Activated T-cell treated with anti-CD3 and anti-CD28 coated beads, Interleukin-2, amount 50 U/mL, for 72 hours (primary cell): Measurements from ENCODE around the gene ADRM1. TPM values are rescaled to one million over a fixed set of nuclear protein-coding genes. Genes with fewer than 3 reads are reported as not detected.

ENCODE experiments used
- ATAC-seq, 2 donors: fragments of 150-1000 bp; cut with Tn5 transposase; replicated peaks in 1 of 2; 2 replicates each; pipeline ENCODE4 v1.10.0; 2021; ENCODE audit warnings: moderate library complexity in 2 of 2, mild to moderate bottlenecking in 1 of 2
- DNase-seq, 2 donors: peaks; one replicate each; pipeline ENCODE4 v3.0.0; 2021 to 2022; ENCODE audit warnings: mixed read lengths in 1 of 2
- H3K27ac Mint-ChIP-seq: one replicate; pipeline ENCODE4 v1.8.0; 2022; ENCODE audit warnings: mild to moderate bottlenecking, moderate library complexity, mixed read lengths
- H3K27me3 Mint-ChIP-seq: one replicate; pipeline ENCODE4 v1.8.0; 2022; ENCODE audit warnings: low read depth, mixed read lengths
- H3K36me3 Mint-ChIP-seq, 2 donors: one replicate each; pipeline ENCODE4 v1.8.0; 2022; ENCODE audit warnings: mixed read lengths in 2 of 2, mild to moderate bottlenecking in 1 of 2; ENCODE audit not compliant: insufficient read depth in 2 of 2
- H3K4me1 Mint-ChIP-seq: one replicate; pipeline ENCODE4 v1.8.0; 2022; ENCODE audit warnings: low read depth, mixed read lengths
- H3K4me3 Mint-ChIP-seq, 2 donors: one replicate each; pipeline ENCODE4 v1.8.0; 2022; ENCODE audit warnings: mild to moderate bottlenecking in 2 of 2, mixed read lengths in 2 of 2, moderate library complexity in 2 of 2
- H3K9me3 Mint-ChIP-seq, 2 donors: one replicate each; pipeline ENCODE4 v1.8.0; 2022; ENCODE audit warnings: mixed read lengths in 2 of 2
- total RNA-seq, 2 donors: library from RNA; stranded (reverse); gene quantifications; one replicate each; pipeline ENCODE4 v1.2.3, GENCODE V29; 2022

Gene ADRM1
- total RNA-seq, 2 donors from 2014 or later = 95.4 to 114 TPM

DNA sequence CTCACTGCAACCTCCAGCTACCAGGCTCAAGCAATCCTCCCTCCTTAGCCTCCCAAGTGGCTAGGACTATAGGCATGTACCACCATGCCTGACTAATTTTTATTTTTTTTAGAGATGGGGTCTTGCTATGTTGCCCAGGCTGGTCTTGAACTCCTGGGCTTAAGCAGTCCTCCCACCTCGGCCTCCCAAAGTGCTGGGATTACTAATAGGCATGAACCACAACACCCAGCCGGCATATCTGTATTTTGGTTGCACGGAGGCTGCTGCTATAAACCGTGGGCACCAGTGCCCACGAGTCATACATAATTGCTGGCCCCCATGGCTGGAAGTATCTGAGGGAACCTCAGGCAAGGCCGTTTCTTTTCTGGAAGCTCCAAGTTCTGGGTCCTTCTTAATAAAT is 18.3 kb upstream of the ADRM1 start:
- no peak for DNase-seq
- H3K4me1 Mint-ChIP-seq = no peaks in the 10 kb centered on the region
- no peak overlapping the region for H3K4me3 Mint-ChIP-seq
- no peaks in the 10 kb centered on the region for H3K27me3 Mint-ChIP-seq
- no peak overlapping the region for H3K27ac Mint-ChIP-seq
- no peaks in the 10 kb centered on the region for H3K9me3 Mint-ChIP-seq
- no peak for ATAC-seq
- peaks cover 2 to 8% of the 10 kb centered on the region in 2 donors for H3K36me3 Mint-ChIP-seq

DNA sequence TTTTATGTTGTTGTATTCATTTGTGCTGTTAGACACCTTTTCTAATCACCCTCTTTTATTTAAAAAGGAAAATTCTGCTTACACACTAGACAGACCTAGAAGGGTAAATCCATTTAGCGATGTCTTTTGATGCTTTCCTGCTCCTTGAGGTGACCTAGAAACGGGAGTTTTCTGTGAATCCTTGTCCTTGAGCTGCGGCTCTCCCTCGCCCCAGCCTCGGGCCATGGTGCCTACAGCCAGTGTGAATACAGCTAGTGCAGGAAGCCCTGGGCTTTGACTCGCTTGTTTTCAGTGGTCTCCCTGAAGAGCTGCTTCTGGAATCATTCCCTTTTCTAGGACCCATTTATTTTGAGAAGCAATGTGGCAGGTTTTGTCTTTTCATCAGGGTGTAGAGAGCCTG is 17.6 kb upstream of the ADRM1 start:
- ATAC-seq (no peak), DNase-seq (no peak)
- peaks cover 2 to 8% of the 10 kb centered on the region in 2 donors for H3K36me3 Mint-ChIP-seq

DNA sequence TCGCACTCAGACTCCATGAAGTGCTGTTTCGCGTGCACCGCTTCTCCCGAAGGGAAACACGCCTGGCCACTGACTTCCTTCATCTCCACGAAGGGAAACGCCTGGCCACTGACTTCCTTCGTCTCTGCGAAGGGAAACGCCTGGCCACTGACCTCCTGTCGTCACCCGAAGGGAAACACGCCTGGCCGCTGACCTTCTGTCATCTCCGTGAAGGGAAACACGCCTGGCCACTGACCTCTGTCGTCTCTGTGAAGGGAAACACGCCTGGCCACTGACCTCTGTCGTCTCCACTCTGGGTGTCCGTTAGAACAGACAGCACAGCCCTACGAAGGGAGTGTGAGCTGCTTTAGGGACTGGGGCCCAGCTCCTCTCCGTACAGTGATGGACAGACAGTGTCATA is 17.1 kb upstream of the ADRM1 start:
- Mint-ChIP-seq H3K9me3 (no peaks in the 10 kb centered on the region), H3K4me1 (no peaks in the 10 kb centered on the region), H3K4me3 (no peak overlapping the region), H3K36me3 (peaks cover 2 to 8% of the 10 kb centered on the region in 2 donors), H3K27ac (no peak overlapping the region), H3K27me3 (no peaks in the 10 kb centered on the region)
- ATAC-seq = no peak
- no peak for DNase-seq

More for the DNA sequence above, 17.6 kb upstream of the ADRM1 start:
- Mint-ChIP-seq H3K27me3 (no peaks in the 10 kb centered on the region), H3K9me3 (no peaks in the 10 kb centered on the region), H3K4me1 (no peaks in the 10 kb centered on the region), H3K27ac (no peak overlapping the region), H3K4me3 (no peak overlapping the region)

DNA sequence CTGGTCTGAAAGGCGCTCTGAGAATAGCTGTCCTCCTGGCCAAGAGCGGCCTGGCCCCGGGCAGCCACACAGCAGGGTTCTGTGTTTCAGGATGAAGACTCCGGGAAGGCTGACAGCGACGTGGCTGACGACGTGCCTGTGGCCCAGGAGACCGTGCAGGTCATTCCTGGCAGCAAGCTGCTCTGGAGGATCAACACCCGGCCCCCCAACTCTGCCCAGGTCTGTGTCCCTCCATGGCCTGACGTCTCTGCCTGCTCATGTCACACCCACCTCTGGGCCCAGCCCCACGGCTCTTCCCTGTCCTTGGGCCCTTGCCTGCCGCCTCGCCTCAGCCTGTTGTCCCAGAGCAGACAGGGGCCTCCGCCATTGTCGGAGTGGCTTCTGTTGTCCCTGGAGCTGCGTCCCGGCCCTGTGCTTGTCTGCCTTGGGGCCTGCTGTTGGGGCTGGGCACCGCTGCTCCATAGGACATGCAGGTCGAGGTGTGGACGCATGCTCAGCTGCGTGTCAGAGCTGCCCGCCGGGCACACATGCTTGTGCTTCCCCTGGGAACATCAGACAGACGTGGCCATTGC is 16.2 kb upstream of the ADRM1 start:
- H3K4me1 Mint-ChIP-seq = no peaks in the 10 kb centered on the region
- peaks cover 2 to 7% of the 10 kb centered on the region in 2 donors for H3K36me3 Mint-ChIP-seq
- H3K4me3 Mint-ChIP-seq = no peak overlapping the region
- ATAC-seq (no peak), DNase-seq (no peak)
- H3K27me3 Mint-ChIP-seq = no peaks in the 10 kb centered on the region
- H3K27ac Mint-ChIP-seq = no peak overlapping the region
- no peaks in the 10 kb centered on the region for H3K9me3 Mint-ChIP-seq

DNA sequence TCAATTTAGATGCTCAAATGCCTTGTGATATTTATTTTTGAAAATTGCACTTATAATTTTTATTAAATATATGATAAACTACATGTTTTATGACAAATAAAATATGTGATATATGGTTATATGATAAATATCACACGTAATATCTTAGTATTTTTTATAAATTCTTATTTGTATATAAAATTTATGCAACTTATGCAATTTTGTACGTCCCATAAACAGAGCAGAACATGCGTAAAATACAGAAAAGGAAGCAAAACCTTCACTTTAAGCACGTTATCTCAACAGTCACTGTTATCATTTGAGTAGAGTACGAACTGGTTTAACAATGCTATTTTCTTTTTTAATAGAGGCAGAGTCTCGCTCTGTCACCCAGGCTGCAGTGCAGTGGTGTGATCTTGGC is 15.7 kb upstream of the ADRM1 start:
- H3K27ac Mint-ChIP-seq = no peak overlapping the region
- H3K4me3 Mint-ChIP-seq = no peak overlapping the region
- no peaks in the 10 kb centered on the region for H3K27me3 Mint-ChIP-seq
- H3K36me3 Mint-ChIP-seq = peaks cover 2% of the 10 kb centered on the region in 2 donors
- DNase-seq (no peak), ATAC-seq (no peak)
- H3K4me1 Mint-ChIP-seq = no peaks in the 10 kb centered on the region
- no peaks in the 10 kb centered on the region for H3K9me3 Mint-ChIP-seq

DNA sequence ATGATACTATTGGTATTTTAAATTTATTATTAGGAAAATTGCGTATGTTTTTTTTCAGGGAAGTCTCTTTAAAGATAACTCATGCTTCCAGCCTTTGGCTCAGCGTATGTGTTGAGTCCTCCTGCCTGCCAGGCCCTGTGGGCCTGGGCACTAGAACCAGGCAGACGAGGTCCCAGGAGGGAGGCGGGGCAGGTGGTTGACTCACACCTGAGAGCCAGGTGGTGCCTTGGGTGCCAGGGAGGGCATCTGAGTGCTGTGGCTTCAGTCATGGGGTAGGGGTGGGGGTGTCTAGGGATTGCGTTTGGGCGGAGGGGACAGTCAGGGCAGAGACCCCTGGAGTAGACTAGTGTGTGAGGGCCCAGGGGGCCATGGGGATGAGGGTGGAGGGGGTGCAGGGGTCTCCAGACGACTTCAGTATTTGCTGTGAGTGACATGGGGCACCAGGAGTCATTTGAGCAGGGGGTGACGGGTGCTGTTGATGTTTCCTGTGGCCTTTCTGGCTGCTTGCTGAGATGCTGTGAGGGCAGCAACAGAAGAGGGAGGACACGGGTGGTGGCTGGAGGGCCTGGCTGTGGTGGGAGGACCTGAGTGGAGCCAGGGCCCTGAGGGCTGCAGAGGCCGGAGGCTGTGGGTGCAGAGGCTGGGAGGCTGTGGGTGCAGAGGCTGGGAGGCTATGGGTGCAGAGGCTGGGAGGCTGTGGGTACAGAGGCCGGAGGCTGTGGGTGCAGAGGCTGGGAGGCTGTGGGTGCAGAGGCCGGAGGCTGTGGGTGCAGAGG is 14.8 kb upstream of the ADRM1 start:
- no peaks in the 10 kb centered on the region for H3K4me1 Mint-ChIP-seq
- no peaks in the 10 kb centered on the region for H3K9me3 Mint-ChIP-seq
- no peaks in the 10 kb centered on the region for H3K27me3 Mint-ChIP-seq
- H3K36me3 Mint-ChIP-seq = peaks cover 2% of the 10 kb centered on the region in 2 donors
- no peak overlapping the region for H3K4me3 Mint-ChIP-seq
- DNase-seq (no peak), ATAC-seq (no peak)
- H3K27ac Mint-ChIP-seq = no peak overlapping the region

DNA sequence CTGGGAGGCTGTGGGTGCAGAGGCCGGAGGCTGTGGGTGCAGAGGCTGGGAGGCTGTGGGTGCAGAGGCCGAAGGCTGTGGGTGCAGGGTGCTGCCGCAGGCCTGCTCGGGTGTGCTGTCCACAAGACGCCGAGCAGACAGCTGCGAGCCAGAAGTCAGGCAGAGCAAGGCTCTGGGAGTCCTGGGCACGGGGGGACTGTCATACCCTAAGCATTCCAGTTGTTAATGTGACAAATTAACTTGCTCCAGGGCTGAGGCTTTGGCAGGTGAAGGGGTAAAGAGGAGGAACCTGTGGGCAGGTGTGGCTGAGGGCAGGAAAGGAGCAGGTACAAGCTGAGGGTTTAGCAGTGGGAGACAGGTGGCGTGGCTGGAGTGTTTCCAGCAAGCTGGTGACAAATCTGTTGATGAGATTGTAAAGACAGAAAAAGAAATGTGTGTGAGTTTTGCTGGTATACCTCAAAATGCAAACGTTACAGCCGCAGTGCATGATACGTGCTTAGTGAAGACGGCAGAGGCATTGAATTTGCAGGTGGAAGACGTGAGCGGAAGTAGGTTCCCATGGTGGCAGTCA is 14.2 kb upstream of the ADRM1 start:
- Mint-ChIP-seq H3K9me3 (no peaks in the 10 kb centered on the region), H3K27ac (no peak overlapping the region), H3K4me3 (no peak overlapping the region), H3K4me1 (no peaks in the 10 kb centered on the region), H3K27me3 (no peaks in the 10 kb centered on the region), H3K36me3 (peaks cover 2% of the 10 kb centered on the region in 2 donors)
- DNase-seq = no peak
- no peak for ATAC-seq

DNA sequence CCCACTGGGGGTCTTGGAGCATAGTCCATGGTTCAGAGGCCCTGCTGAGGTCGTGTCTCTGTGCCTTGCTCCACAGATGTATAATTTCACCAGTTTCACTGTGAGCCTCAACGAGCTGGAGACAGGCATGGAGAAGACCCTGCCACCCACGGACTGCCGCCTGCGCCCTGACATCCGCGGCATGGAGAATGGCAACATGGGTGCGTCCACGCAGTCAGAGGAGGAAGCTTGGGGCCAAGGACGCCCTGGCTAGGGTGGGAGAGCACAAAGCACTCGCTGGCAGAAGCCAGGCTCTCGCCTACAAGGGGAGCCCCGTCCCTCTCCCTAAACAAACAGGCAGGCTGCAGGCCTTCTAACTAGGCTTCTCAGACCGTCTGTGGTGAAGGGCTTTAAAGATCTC is 13.7 kb upstream of the ADRM1 start:
- H3K4me3 Mint-ChIP-seq = no peak overlapping the region
- H3K9me3 Mint-ChIP-seq = no peaks in the 10 kb centered on the region
- no peak for DNase-seq
- H3K36me3 Mint-ChIP-seq = peaks cover 2% of the 10 kb centered on the region in 2 donors
- no peak for ATAC-seq
- no peaks in the 10 kb centered on the region for H3K4me1 Mint-ChIP-seq
- H3K27me3 Mint-ChIP-seq = no peaks in the 10 kb centered on the region
- H3K27ac Mint-ChIP-seq = no peak overlapping the region

DNA sequence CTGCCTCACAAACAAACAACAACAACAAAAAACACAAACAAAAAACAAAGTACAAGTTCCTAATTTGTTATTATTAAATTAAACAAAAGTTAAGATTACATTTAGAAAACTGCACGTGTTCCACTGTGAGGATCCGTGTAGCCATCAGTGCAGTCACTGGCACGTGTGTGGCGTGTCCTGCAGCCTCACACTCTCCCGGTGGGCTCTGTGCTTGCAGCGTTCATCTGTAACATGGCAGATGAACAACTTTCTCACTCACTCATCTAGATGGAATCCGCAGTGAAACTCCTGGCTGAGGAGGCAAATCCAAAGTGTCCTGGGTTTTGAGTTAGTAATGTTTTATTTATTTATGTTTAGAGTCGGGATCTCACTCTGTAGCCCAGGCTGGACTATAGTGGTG is 12.9 kb upstream of the ADRM1 start:
- Mint-ChIP-seq H3K9me3 (no peaks in the 10 kb centered on the region), H3K4me3 (no peak overlapping the region), H3K27ac (no peak overlapping the region), H3K36me3 (peaks cover 2% of the 10 kb centered on the region in 2 donors), H3K4me1 (no peaks in the 10 kb centered on the region), H3K27me3 (no peaks in the 10 kb centered on the region)
- ATAC-seq (no peak), DNase-seq (no peak)

DNA sequence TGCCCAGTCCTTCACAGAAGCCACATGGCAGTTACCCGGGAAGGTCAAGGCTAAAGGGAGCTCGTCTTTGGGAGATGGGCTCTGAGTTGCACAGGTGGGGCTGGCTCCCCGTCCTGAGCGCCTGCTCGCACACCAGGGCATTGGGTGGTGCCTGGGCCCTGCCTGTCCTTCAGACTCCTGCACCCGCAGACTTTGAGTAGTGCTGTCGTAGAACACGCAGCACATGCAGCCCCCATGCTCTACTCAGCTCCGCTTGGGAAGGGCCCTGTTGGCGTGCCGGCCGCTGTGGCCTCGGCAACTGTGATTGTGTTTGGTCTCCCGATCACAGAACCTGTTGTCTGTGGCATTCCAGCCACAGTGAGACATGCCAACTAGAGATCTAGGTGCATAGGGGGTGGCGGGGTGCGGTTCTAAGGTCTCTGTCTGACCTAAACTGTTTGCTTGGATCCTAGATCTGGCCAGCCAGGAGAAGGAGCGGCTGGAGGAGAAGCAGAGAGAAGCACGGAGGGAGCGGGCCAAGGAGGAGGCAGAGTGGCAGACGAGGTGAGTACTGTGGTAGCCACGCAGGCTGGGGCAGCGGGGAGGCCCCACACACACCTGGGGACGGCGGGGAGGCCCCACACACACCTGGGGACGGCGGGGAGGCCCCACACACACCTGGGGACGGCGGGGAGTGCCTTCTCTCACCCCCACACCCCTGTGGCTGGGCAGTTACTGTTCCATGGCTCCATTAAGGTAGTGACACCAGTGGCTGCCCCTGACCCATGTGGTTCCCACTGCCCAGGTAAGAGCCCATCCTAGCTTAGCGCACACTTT is 11.3 kb upstream of the ADRM1 start:
- DNase-seq = no peak
- Mint-ChIP-seq H3K27ac (no peak overlapping the region), H3K9me3 (no peaks in the 10 kb centered on the region), H3K4me3 (no peak overlapping the region), H3K36me3 (peaks cover 2% of the 10 kb centered on the region in 2 donors), H3K4me1 (no peaks in the 10 kb centered on the region), H3K27me3 (no peaks in the 10 kb centered on the region)
- no peak for ATAC-seq

DNA sequence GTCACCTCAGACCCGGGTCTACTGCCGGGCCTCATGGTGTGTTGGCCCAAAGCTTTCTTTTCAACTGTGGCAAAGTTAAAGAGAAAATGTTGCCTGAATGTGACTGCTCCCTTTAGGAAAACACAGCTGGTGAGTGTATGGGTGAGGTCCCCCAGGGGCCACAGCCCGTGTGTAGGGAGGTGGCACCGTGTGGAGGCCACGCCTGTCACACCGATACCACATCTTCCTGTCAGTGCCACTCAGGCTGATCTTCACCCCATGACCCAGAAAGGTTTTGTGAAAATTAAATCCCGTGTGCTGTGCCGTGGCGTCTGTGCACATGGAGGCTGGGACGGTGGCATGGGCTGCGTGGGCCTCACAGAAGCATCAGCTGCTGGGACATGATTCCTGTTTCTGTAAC is 10.7 kb upstream of the ADRM1 start:
- H3K4me3 Mint-ChIP-seq = no peak overlapping the region
- H3K36me3 Mint-ChIP-seq = peaks cover 0 to 2% of the 10 kb centered on the region in 2 donors
- H3K9me3 Mint-ChIP-seq = no peaks in the 10 kb centered on the region
- no peaks in the 10 kb centered on the region for H3K4me1 Mint-ChIP-seq
- no peak overlapping the region for H3K27ac Mint-ChIP-seq
- no peaks in the 10 kb centered on the region for H3K27me3 Mint-ChIP-seq
- DNase-seq (no peak), ATAC-seq (no peak)

DNA sequence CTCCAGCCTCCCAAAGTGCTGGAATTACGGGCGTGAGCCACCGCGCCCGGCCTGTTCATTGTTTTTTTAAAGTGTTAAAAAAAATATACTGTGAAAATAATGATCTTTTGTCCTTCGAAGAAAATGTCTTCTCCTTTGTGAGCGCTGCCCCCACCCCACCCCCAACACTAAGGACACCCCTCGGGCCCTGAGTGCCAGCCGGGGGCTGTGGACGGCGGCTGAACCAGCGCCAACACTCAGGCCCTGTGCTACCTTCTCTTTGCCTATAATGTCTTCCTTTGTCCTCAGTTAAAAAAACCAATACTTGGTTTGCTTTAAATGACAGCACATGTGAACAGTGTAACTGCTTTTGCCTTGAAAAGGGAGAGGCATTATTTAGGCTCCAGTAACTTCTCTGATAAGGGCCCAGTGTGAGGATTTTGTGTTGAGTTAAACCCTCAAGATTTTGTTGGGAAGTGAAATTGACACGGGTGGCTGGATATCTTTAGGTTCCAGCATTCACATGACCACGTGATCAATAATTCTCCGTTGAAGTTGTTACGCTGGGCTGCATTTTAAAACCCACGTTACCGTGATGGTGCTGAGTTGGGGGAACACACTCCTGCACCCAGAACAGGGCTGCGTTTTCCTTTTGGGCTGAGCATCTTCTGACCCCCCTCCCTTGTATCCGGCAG is 9.5 kb upstream of the ADRM1 start:
- H3K27ac Mint-ChIP-seq = no peak overlapping the region
- H3K4me3 Mint-ChIP-seq = no peak overlapping the region
- no peaks in the 10 kb centered on the region for H3K4me1 Mint-ChIP-seq
- no peaks in the 10 kb centered on the region for H3K9me3 Mint-ChIP-seq
- DNase-seq (no peak), ATAC-seq (no peak)
- H3K36me3 Mint-ChIP-seq = peaks cover 0 to 2% of the 10 kb centered on the region in 2 donors
- H3K27me3 Mint-ChIP-seq = no peaks in the 10 kb centered on the region

DNA sequence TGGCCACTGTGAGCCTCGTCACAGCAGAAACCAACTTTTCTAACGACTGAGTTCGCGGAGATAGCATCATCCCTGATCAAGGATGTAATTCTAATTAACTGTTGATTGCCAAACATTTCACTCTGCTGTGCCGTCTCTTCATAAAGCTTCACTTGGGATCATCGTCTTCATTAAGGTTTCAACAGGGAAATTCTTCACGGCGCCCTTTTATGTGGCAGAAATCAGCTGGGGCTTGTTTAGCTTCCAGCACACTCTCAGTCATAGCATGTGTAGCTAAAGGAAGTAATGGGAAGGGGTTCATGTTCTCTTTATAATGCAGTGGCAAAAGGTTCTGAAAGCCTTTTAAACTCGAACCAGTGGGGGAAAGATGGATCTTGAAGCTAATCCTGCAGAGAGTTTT is 8.9 kb upstream of the ADRM1 start:
- H3K4me3 Mint-ChIP-seq = no peak overlapping the region
- DNase-seq (no peak), ATAC-seq (no peak)
- H3K36me3 Mint-ChIP-seq = no peaks in the 10 kb centered on the region
- no peaks in the 10 kb centered on the region for H3K4me1 Mint-ChIP-seq
- H3K27me3 Mint-ChIP-seq = no peaks in the 10 kb centered on the region
- no peaks in the 10 kb centered on the region for H3K9me3 Mint-ChIP-seq
- no peak overlapping the region for H3K27ac Mint-ChIP-seq
